Esophagus squamous epithelium (tissue), 5 donors: Measurements from ENCODE around the gene ABLIM2. TPM values are rescaled to one million over a fixed set of nuclear protein-coding genes. Genes with fewer than 3 reads are reported as not detected.

Experiments
- DNase-seq: peaks from one replicate; lab custom pipeline; 2025; lab: John Stamatoyannopoulos, UW
- H3K27ac ChIP-seq, 4 donors: fragments of 200-600 bp; sonication (generic); one replicate each; pipeline ENCODE4 v1.5.1; 2016 to 2019; ENCODE audit warnings: mild to moderate bottlenecking in 1 of 4
- H3K27me3 ChIP-seq, 4 donors: fragments of 200-600 bp; sonication (generic); 1 replicate in 3 of 4; 2 replicates in 1 of 4; pipeline versions ENCODE4 v1.5.1 to v1.6.0; 2017 to 2021; ENCODE audit warnings: antibody characterized with exemption in 1 of 4
- H3K36me3 ChIP-seq, 3 donors: fragments of 200-600 bp; sonication (generic); one replicate each; pipeline ENCODE4 v1.5.1; 2016 to 2019
- H3K4me1 ChIP-seq, 3 donors: fragments of 200-600 bp; sonication (generic); one replicate each; pipeline ENCODE4 v1.5.1; 2017 to 2019
- H3K4me3 ChIP-seq, 4 donors: fragments of 200-600 bp; sonication (generic); 1 replicate in 3 of 4; 2 replicates in 1 of 4; pipeline ENCODE4 v1.5.1; 2016 to 2019; ENCODE audit warnings: mild to moderate bottlenecking in 2 of 4, moderate library complexity in 1 of 4
- H3K9me3 ChIP-seq, 3 donors: fragments of 200-600 bp; sonication (generic); one replicate each; pipeline ENCODE4 v1.5.1; 2016 to 2019
- CTCF ChIP-seq, 6 experiments: fragments of 450-650 bp in 4 of 6; fragments of 200-600 bp in 2 of 6; sonication (generic) in 2 of 6; IDR thresholded peaks; one replicate each; pipeline ENCODE4 v1.5.1; 2016 to 2019; ENCODE audit warnings: antibody characterized with exemption in 6 of 6, mild to moderate bottlenecking in 4 of 6, moderate library complexity in 4 of 6
- POLR2A ChIP-seq, 4 donors: fragments of 450-650 bp; IDR thresholded peaks; one replicate each; pipeline ENCODE4 v1.6.1; 2017; ENCODE audit warnings: antibody characterized with exemption in 4 of 4, mild to moderate bottlenecking in 4 of 4, moderate library complexity in 3 of 4
- WGBS, 2 donors: methylation state at CpG; one replicate each; pipeline ENCODE4 v1.1.5; 2018; 5-methylcytosine and 5-hydroxymethylcytosine counted together
- intact Hi-C: fragments of 100-400 bp; cut with DNase I; formaldehyde crosslinking; loops from one replicate; pipeline ENCODE4 v1.15.0; 2022
- total RNA-seq, 4 donors: library from RNA; depleted of rRNA; stranded (reverse); fragments of >200 nt; gene quantifications; one replicate each; pipeline ENCODE4 v1.1.0, GENCODE V29; 2016
- donor health status: DM: yes; HTN: yes; CAD: no.

Gene ABLIM2
- total RNA-seq, 4 donors from 2014 or later = 13.5 to 26.7 (median 15.7) TPM

GRCh38 chr4:7978907-7979651, 179.5 kb downstream of the ABLIM2 start:
- 72 to 80% methylated on average over 10 to 11 of the region's 17 CpGs for WGBS, 2 donors
- Histone ChIP-seq H3K9me3 (no peaks in the 10 kb centered on the region), H3K36me3 (no peaks in the 10 kb centered on the region), H3K27me3 (peaks cover 0 to 6% (median 0%) of the 10 kb centered on the region in 4 donors), H3K27ac (peak overlapping the region; percentile 29 to 78 (median 67)), H3K4me1 (peaks cover 14 to 26% (median 15%) of the 10 kb centered on the region in 3 donors), H3K4me3 (no peak overlapping the region)
- TF ChIP-seq CTCF (IDR thresholded peaks at IDR 0.05) = no peak
- no peak for TF ChIP-seq POLR2A (IDR thresholded peaks at IDR 0.05)
- DNase-seq = no peak
- intact Hi-C loops = no loop called here

- Histone ChIP-seq H3K9me3 (no peaks in the 10 kb centered on the region), H3K27me3 (peaks cover 0 to 2% (median 0%) of the 10 kb centered on the region in 4 donors), H3K27ac (peak overlapping the region; percentile 29 to 78 (median 67)), H3K4me1 (peaks cover 14 to 32% (median 19%) of the 10 kb centered on the region in 3 donors), H3K36me3 (no peaks in the 10 kb centered on the region), H3K4me3 (no peak overlapping the region)
- TF ChIP-seq CTCF (IDR thresholded peaks at IDR 0.05) (no peak), POLR2A (IDR thresholded peaks at IDR 0.05) (no peak)
- intact Hi-C loops = no loop called here
- no peak for DNase-seq
- 33 to 37% methylated on average over 1 to 2 of the region's 5 CpGs for WGBS, 2 donors
Observed at GRCh38 chr4:7978489-7978888, 180.1 kb downstream of the ABLIM2 start.

GRCh38 chr4:7976634-7977033, 182.0 kb downstream of the ABLIM2 start:
- H3K36me3 ChIP-seq = no peaks in the 10 kb centered on the region
- DNase-seq = no peak
- intact Hi-C loops = no loop called here
- no peak overlapping the region for H3K27ac ChIP-seq
- no peak for TF ChIP-seq CTCF (IDR thresholded peaks at IDR 0.05)
- TF ChIP-seq POLR2A (IDR thresholded peaks at IDR 0.05) = no peak
- H3K4me3 ChIP-seq = no peak overlapping the region
- peaks cover 24 to 50% (median 38%) of the 10 kb centered on the region in 3 donors for H3K4me1 ChIP-seq
- H3K9me3 ChIP-seq = no peaks in the 10 kb centered on the region
- 83 to 90% methylated on average over 5 of the region's 5 CpGs for WGBS, 2 donors
- H3K27me3 ChIP-seq = no peaks in the 10 kb centered on the region

GRCh38 chr4:7976025-7976424, 182.6 kb downstream of the ABLIM2 start:
- no peak for DNase-seq
- Histone ChIP-seq H3K27me3 (no peaks in the 10 kb centered on the region), H3K4me1 (peaks cover 28 to 56% (median 44%) of the 10 kb centered on the region in 3 donors), H3K4me3 (no peak overlapping the region), H3K27ac (no peak overlapping the region), H3K36me3 (no peaks in the 10 kb centered on the region), H3K9me3 (no peaks in the 10 kb centered on the region)
- intact Hi-C loops = no loop called here
- 80% methylated on average over 7 of the region's 7 CpGs for WGBS, 2 donors
- TF ChIP-seq POLR2A (IDR thresholded peaks at IDR 0.05) (no peak), CTCF (IDR thresholded peaks at IDR 0.05) (no peak)

GRCh38 chr4:7974425-7974824, 184.2 kb downstream of the ABLIM2 start:
- Histone ChIP-seq H3K4me3 (no peak overlapping the region), H3K27me3 (no peaks in the 10 kb centered on the region), H3K4me1 (peaks cover 42 to 70% (median 60%) of the 10 kb centered on the region in 3 donors), H3K36me3 (no peaks in the 10 kb centered on the region), H3K27ac (no peak overlapping the region), H3K9me3 (no peaks in the 10 kb centered on the region)
- DNase-seq = no peak
- no peak for TF ChIP-seq POLR2A (IDR thresholded peaks at IDR 0.05)
- no peak for TF ChIP-seq CTCF (IDR thresholded peaks at IDR 0.05)
- intact Hi-C loops = no loop called here
- 95 to 97% methylated on average over 1 of the region's 1 CpG for WGBS, 2 donors
